Aorta (tissue), 5 donors: ENCODE measurements around the gene CKAP2. TPM values are rescaled to one million over a fixed set of nuclear protein-coding genes. Genes with fewer than 3 reads are reported as not detected.

Experiments
- ATAC-seq: fragments of 200-7000 bp; cut with Tn5 transposase; one replicate; pipeline ENCODE4 v1.9.1; 2022; ENCODE audit warnings: moderate library complexity; ENCODE audit not compliant: low FRiP score
- DNase-seq, 2 donors: peaks; one replicate each; pipeline ENCODE4 v3.0.0-alpha.2; 2020
- H3K27ac ChIP-seq, 2 donors: one replicate each; pipeline ENCODE4 v1.5.1; 2013; ENCODE audit warnings: low read length in 2 of 2, mild to moderate bottlenecking in 2 of 2, moderate library complexity in 2 of 2, control low read depth in 1 of 2, inconsistent platforms in 1 of 2, low read depth in 1 of 2
- H3K27me3 ChIP-seq, 2 donors: one replicate each; pipeline ENCODE4 v1.6.1; 2013; ENCODE audit warnings: control low read depth in 1 of 2, low read length in 1 of 2, mild to moderate bottlenecking in 1 of 2, moderate library complexity in 1 of 2; ENCODE audit not compliant: insufficient read depth in 2 of 2, control insufficient read depth in 1 of 2
- H3K36me3 ChIP-seq, 2 donors: one replicate each; pipeline ENCODE4 v1.6.1; 2013; ENCODE audit warnings: control low read depth in 1 of 2, low read length in 1 of 2, mild to moderate bottlenecking in 1 of 2; ENCODE audit not compliant: insufficient read depth in 2 of 2, control insufficient read depth in 1 of 2
- H3K4me1 ChIP-seq, 2 donors: one replicate each; pipeline ENCODE4 v1.6.1; 2013; ENCODE audit warnings: low read length in 2 of 2, control low read depth in 1 of 2, mild to moderate bottlenecking in 1 of 2, moderate library complexity in 1 of 2; ENCODE audit not compliant: insufficient read depth in 2 of 2, control insufficient read depth in 1 of 2
- H3K4me3 ChIP-seq, 2 donors: one replicate each; pipeline ENCODE4 v1.5.1; 2013; ENCODE audit warnings: low read length in 2 of 2, control low read depth in 1 of 2, mild to moderate bottlenecking in 1 of 2
- H3K9me3 ChIP-seq: one replicate; pipeline ENCODE4 v1.6.1; 2013; ENCODE audit warnings: mild to moderate bottlenecking, low read length; ENCODE audit not compliant: control insufficient read depth
- WGBS, 2 donors: extraction: QIAGEN DNeasy Blood & Tissue Kit; methylation state at CpG; one replicate each; pipeline ENCODE4 v1.1.7; 2013; 5-methylcytosine and 5-hydroxymethylcytosine counted together
- intact Hi-C, 2 donors: fragments of 100-400 bp; cut with DNase I; formaldehyde crosslinking; loops; one replicate each; pipeline versions ENCODE4 v1.14.2 to v1.15.0; 2022
- polyA plus RNA-seq, 2 donors: library from polyadenylated mRNA; stranded (reverse); fragments of 200-250 nt; gene quantifications; one replicate each; pipeline ENCODE4 v1.2.3, GENCODE V29; 2013
- total RNA-seq, 2 donors: library from RNA; stranded (reverse); fragmentation: NEBNext Ultra II Directional; extraction: Animal tissue kit (Norgen Biotek cat#: 25700); gene quantifications; one replicate each; pipeline ENCODE4 v1.2.1, GENCODE V29; 2021
- donor health status: healthy with polysubstance abuse.
- donor health status: Bipolar disorder and iron deficiency.
- donor health status: DM: no; HTN: no; CAD: no.
- donor health status: DM: no; HTN: no; CAD: no.
- donor health status: DM: yes; HTN: yes; CAD: no.

CKAP2 gene
- total and polyA plus RNA-seq, 4 donors = 2.0 to 9.6 (median 3.9) TPM

GRCh38 chr13:52414963-52415362, 40.3 kb upstream of the CKAP2 start:
- WGBS, 2 donors = 10 to 18% methylated on average over 1 of the region's 1 CpG
- intact Hi-C loops = no loop called here
- peaks cover 0 to 13% of the 10 kb centered on the region in 2 donors for H3K36me3 ChIP-seq
- no peaks in the 10 kb centered on the region for H3K9me3 ChIP-seq
- no peak overlapping the region for H3K4me3 ChIP-seq
- no peaks in the 10 kb centered on the region for H3K27me3 ChIP-seq
- H3K27ac ChIP-seq = no peak overlapping the region
- no peak for DNase-seq
- no peak for ATAC-seq
- H3K4me1 ChIP-seq = no peaks in the 10 kb centered on the region

- H3K4me1 ChIP-seq = no peaks in the 10 kb centered on the region
- H3K27me3 ChIP-seq = no peaks in the 10 kb centered on the region
- H3K27ac ChIP-seq = no peak overlapping the region
- intact Hi-C loops = no loop called here
- H3K9me3 ChIP-seq = no peaks in the 10 kb centered on the region
- 42 to 50% methylated on average over 1 of the region's 1 CpG for WGBS, 2 donors
- H3K4me3 ChIP-seq = no peak overlapping the region
- ATAC-seq = no peak
- DNase-seq = no peak
- peaks cover 0 to 11% of the 10 kb centered on the region in 2 donors for H3K36me3 ChIP-seq
Measured at GRCh38 chr13:52419080-52419479, 36.2 kb upstream of the CKAP2 start.

GRCh38 chr13:52421216-52421615, 34.1 kb upstream of the CKAP2 start:
- peaks cover 0 to 6% of the 10 kb centered on the region in 2 donors for H3K36me3 ChIP-seq
- no peaks in the 10 kb centered on the region for H3K4me1 ChIP-seq
- no peaks in the 10 kb centered on the region for H3K9me3 ChIP-seq
- no peak overlapping the region for H3K27ac ChIP-seq
- DNase-seq (no peak), ATAC-seq (no peak)
- WGBS, 2 donors = 98 to 100% methylated on average over 1 to 3 of the region's 3 CpGs
- no peaks in the 10 kb centered on the region for H3K27me3 ChIP-seq
- intact Hi-C loops = no loop called here
- no peak overlapping the region for H3K4me3 ChIP-seq

- DNase-seq (no peak), ATAC-seq (no peak)
- H3K4me1 ChIP-seq = no peaks in the 10 kb centered on the region
- no peaks in the 10 kb centered on the region for H3K9me3 ChIP-seq
- H3K4me3 ChIP-seq = no peak overlapping the region
- no peaks in the 10 kb centered on the region for H3K36me3 ChIP-seq
- no peaks in the 10 kb centered on the region for H3K27me3 ChIP-seq
- no peak overlapping the region for H3K27ac ChIP-seq
- intact Hi-C loops = no loop called here
- WGBS, 2 donors = 71 to 82% methylated on average over 2 of the region's 2 CpGs
Measured at GRCh38 chr13:52428295-52428694, 27.0 kb upstream of the CKAP2 start.

- WGBS, 2 donors = 87 to 95% methylated on average over 2 of the region's 2 CpGs
- no peaks in the 10 kb centered on the region for H3K9me3 ChIP-seq
- peaks cover 0 to 2% of the 10 kb centered on the region in 2 donors for H3K36me3 ChIP-seq
- intact Hi-C loops = no loop called here
- DNase-seq = no peak
- ATAC-seq = no peak
- H3K4me1 ChIP-seq = no peaks in the 10 kb centered on the region
- H3K4me3 ChIP-seq = no peak overlapping the region
- H3K27ac ChIP-seq = no peak overlapping the region
- H3K27me3 ChIP-seq = no peaks in the 10 kb centered on the region
Measured at GRCh38 chr13:52432456-52432855, 22.8 kb upstream of the CKAP2 start.

- Histone ChIP-seq H3K4me1 (peaks cover 0 to 4% of the 10 kb centered on the region in 2 donors), H3K9me3 (no peaks in the 10 kb centered on the region), H3K27me3 (no peaks in the 10 kb centered on the region), H3K36me3 (peaks cover 0 to 2% of the 10 kb centered on the region in 2 donors), H3K27ac (no peak overlapping the region), H3K4me3 (no peak overlapping the region)
- WGBS, 2 donors = 85 to 96% methylated on average over 1 of the region's 1 CpG
- intact Hi-C loops = loop anchor here in 1 of 2 donors (10.0 kb wide), 1 partner anchor 209 kb away; the partner anchor contains the start of gene SUGT1
- no peak for DNase-seq
- ATAC-seq = no peak
Measured at GRCh38 chr13:52446265-52446664, 9.0 kb upstream of the CKAP2 start.

- no peaks in the 10 kb centered on the region for H3K9me3 ChIP-seq
- 86 to 88% methylated on average over 2 of the region's 2 CpGs for WGBS, 2 donors
- H3K27me3 ChIP-seq = no peaks in the 10 kb centered on the region
- no peak overlapping the region for H3K4me3 ChIP-seq
- intact Hi-C loops = loop anchor here in 1 of 2 donors (10.0 kb wide), 1 partner anchor 207 kb away; the partner anchor contains the start of gene SUGT1
- no peak overlapping the region for H3K27ac ChIP-seq
- peaks cover 0 to 2% of the 10 kb centered on the region in 2 donors for H3K36me3 ChIP-seq
- no peak for DNase-seq
- ATAC-seq = no peak
- H3K4me1 ChIP-seq = peaks cover 0 to 4% of the 10 kb centered on the region in 2 donors
Measured at GRCh38 chr13:52447354-52447753, 7.9 kb upstream of the CKAP2 start.

GRCh38 chr13:52447815-52448552, 7.3 kb upstream of the CKAP2 start:
- no peak overlapping the region for H3K4me3 ChIP-seq
- DNase-seq (no peak), ATAC-seq (no peak)
- intact Hi-C loops = loop anchor here in 1 of 2 donors (10.0 kb wide), 1 partner anchor 207 kb away; the partner anchor contains the start of gene SUGT1
- no peaks in the 10 kb centered on the region for H3K27me3 ChIP-seq
- WGBS, 2 donors = 90 to 91% methylated on average over 5 of the region's 5 CpGs
- no peaks in the 10 kb centered on the region for H3K9me3 ChIP-seq
- H3K27ac ChIP-seq = no peak overlapping the region
- H3K4me1 ChIP-seq = peaks cover 0 to 4% of the 10 kb centered on the region in 2 donors
- peaks cover 0 to 2% of the 10 kb centered on the region in 2 donors for H3K36me3 ChIP-seq
